OCI-LY1 (cell line): ENCODE data around the gene ZBTB20.

Experiments used
- H2AFZ ChIP-seq: fragments of 200-600 bp; sonication (generic), shearing (Covaris generic); 2 replicates; pipeline ENCODE4 v1.6.0; 2014; ENCODE audit warnings: antibody characterized with exemption, mild to moderate bottlenecking, low read length
- H3F3A ChIP-seq: fragments of 200-600 bp; sonication (generic), shearing (Covaris generic); 2 replicates; pipeline ENCODE4 v1.6.0; 2014; ENCODE audit warnings: mild to moderate bottlenecking, antibody characterized with exemption, low read length, moderate library complexity; ENCODE audit not compliant: insufficient read depth
- H3K27ac ChIP-seq: fragments of 200-600 bp; sonication (generic); 2 replicates; pipeline ENCODE4 v1.5.1; 2014; ENCODE audit warnings: low read length, mixed run types, mild to moderate bottlenecking, low read depth; ENCODE audit not compliant: poor library complexity, severe bottlenecking
- H3K27me3 ChIP-seq: fragments of 200-600 bp; sonication (generic); 2 replicates; pipeline ENCODE4 v1.6.0; 2014; ENCODE audit warnings: antibody characterized with exemption, mild to moderate bottlenecking, low read length, moderate library complexity; ENCODE audit not compliant: insufficient read depth
- H3K36me3 ChIP-seq: fragments of 200-600 bp; sonication (generic); 2 replicates; pipeline ENCODE4 v1.6.1; 2014; ENCODE audit warnings: mild to moderate bottlenecking, antibody characterized with exemption, low read length, moderate library complexity, mixed read lengths; ENCODE audit not compliant: insufficient read depth
- H3K4me1 ChIP-seq: fragments of 200-600 bp; sonication (generic); 2 replicates; pipeline ENCODE4 v1.5.1; 2014; ENCODE audit warnings: mild to moderate bottlenecking, low read length, moderate library complexity; ENCODE audit not compliant: insufficient read depth, severe bottlenecking
- H3K4me2 ChIP-seq: fragments of 200-600 bp; sonication (generic), shearing (Covaris generic); 2 replicates; pipeline ENCODE4 v1.6.1; 2014; ENCODE audit warnings: low read length
- H3K4me3 ChIP-seq: fragments of 200-600 bp; sonication (generic); 2 replicates; pipeline ENCODE4 v1.5.1; 2014; ENCODE audit warnings: low read length, low read depth, mild to moderate bottlenecking, mixed read lengths; ENCODE audit not compliant: poor library complexity, severe bottlenecking
- H3K79me2 ChIP-seq: fragments of 200-600 bp; shearing (Covaris generic); 2 replicates; pipeline ENCODE4 v1.6.1; 2016; ENCODE audit warnings: mixed run types, low read length, mixed read lengths; ENCODE audit not compliant: insufficient read depth
- H3K9ac ChIP-seq: fragments of 200-600 bp; sonication (generic), shearing (Covaris generic); 2 replicates; pipeline ENCODE4 v1.6.1; 2014; ENCODE audit warnings: mild to moderate bottlenecking, low read length, mixed read lengths
- H3K9me2 ChIP-seq: fragments of 200-600 bp; sonication (generic), shearing (Covaris generic); 2 replicates; pipeline ENCODE4 v1.6.1; 2014; ENCODE audit warnings: low read depth, mild to moderate bottlenecking, low read length, mixed read lengths
- H3K9me3 ChIP-seq: fragments of 200-600 bp; shearing (Covaris generic); 2 replicates; pipeline ENCODE4 v1.6.1; 2014; ENCODE audit warnings: low read length, mixed read lengths
- H4K20me1 ChIP-seq: fragments of 200-600 bp; sonication (generic), shearing (Covaris generic); 2 replicates; pipeline ENCODE4 v1.6.0; 2016; ENCODE audit warnings: mild to moderate bottlenecking, low read length; ENCODE audit not compliant: insufficient read depth
- CTCF ChIP-seq: fragments of 200-600 bp; sonication (generic), shearing (Covaris generic); IDR thresholded peaks from 2 replicates; pipeline ENCODE4 v1.5.1; 2017; ENCODE audit warnings: mild to moderate bottlenecking, antibody characterized with exemption, low read length, moderate library complexity, mixed read lengths
- EZH2 ChIP-seq: fragments of 200-600 bp; sonication (generic), shearing (Covaris generic); IDR thresholded peaks from 2 replicates; pipeline ENCODE4 v1.8.0; 2017; ENCODE audit warnings: borderline replicate concordance, mixed run types, mild to moderate bottlenecking, antibody characterized with exemption, low read length, moderate library complexity, mixed read lengths

ZBTB20 gene

GRCh38 chr3:115161168-115161834 is 14.2 kb upstream of the ZBTB20 start:
- Histone ChIP-seq H3F3A (no peaks in the 10 kb centered on the region), H3K4me1 (no peaks in the 10 kb centered on the region), H3K79me2 (no peaks in the 10 kb centered on the region), H3K4me2 (no peak overlapping the region), H3K9me3 (no peaks in the 10 kb centered on the region), H3K27ac (no peak overlapping the region), H4K20me1 (no peaks in the 10 kb centered on the region), H3K27me3 (no peaks in the 10 kb centered on the region), H2AFZ (no peak overlapping the region), H3K9me2 (no peaks in the 10 kb centered on the region), H3K36me3 (no peaks in the 10 kb centered on the region), H3K4me3 (no peak overlapping the region), H3K9ac (no peak overlapping the region)
- TF ChIP-seq EZH2: no peak
- TF ChIP-seq CTCF: no peak

- Histone ChIP-seq H3K36me3 (no peaks in the 10 kb centered on the region), H3K9me2 (no peaks in the 10 kb centered on the region), H3K9me3 (no peaks in the 10 kb centered on the region), H3K79me2 (no peaks in the 10 kb centered on the region), H3K4me3 (no peak overlapping the region), H3K9ac (no peak overlapping the region), H4K20me1 (no peaks in the 10 kb centered on the region), H3K4me1 (no peaks in the 10 kb centered on the region), H3K4me2 (no peak overlapping the region), H3K27me3 (no peaks in the 10 kb centered on the region), H3K27ac (no peak overlapping the region), H2AFZ (no peak overlapping the region), H3F3A (no peaks in the 10 kb centered on the region)
- TF ChIP-seq EZH2 (no peak), CTCF (no peak)
These were observed 13.2 kb upstream of the ZBTB20 start for GRCh38 chr3:115160295-115160694.

GRCh38 chr3:115156046-115156654 is 9.1 kb upstream of the ZBTB20 start:
- Histone ChIP-seq H3K36me3 (no peaks in the 10 kb centered on the region), H4K20me1 (no peaks in the 10 kb centered on the region), H3K9me2 (no peaks in the 10 kb centered on the region), H3K4me2 (no peak overlapping the region), H3F3A (no peaks in the 10 kb centered on the region), H3K9me3 (no peaks in the 10 kb centered on the region), H3K4me1 (peaks cover 5% of the 10 kb centered on the region), H3K4me3 (no peak overlapping the region), H3K9ac (no peak overlapping the region), H3K27me3 (no peaks in the 10 kb centered on the region), H3K27ac (no peak overlapping the region), H2AFZ (no peak overlapping the region), H3K79me2 (no peaks in the 10 kb centered on the region)
- no peak for TF ChIP-seq CTCF
- TF ChIP-seq EZH2: no peak
